Esophagus muscularis mucosa (tissue), 4 donors: Measurements from ENCODE around the gene GGACT.

Experiments used
- EP300 ChIP-seq: sonication (generic); formaldehyde crosslinking; IDR thresholded peaks from one replicate; pipeline ENCODE4 v1.6.1; 2017; ENCODE audit warnings: antibody characterized with exemption
- POLR2A ChIP-seq: fragments of 450-650 bp; IDR thresholded peaks from one replicate; pipeline ENCODE4 v1.6.1; 2017; ENCODE audit warnings: antibody characterized with exemption, moderate library complexity, mild to moderate bottlenecking, low read depth
- POLR2AphosphoS5 ChIP-seq, 2 donors: sonication (generic); formaldehyde crosslinking; IDR thresholded peaks; one replicate each; pipeline ENCODE4 v1.6.1; 2017; ENCODE audit warnings: antibody characterized with exemption in 2 of 2
- TF ChIP-seq, protein P1 (sequence below), 3 experiments: fragments of 200-600 bp in 2 of 3; fragments of 450-650 bp in 1 of 3; sonication (generic) in 2 of 3; IDR thresholded peaks; one replicate each; pipeline ENCODE4 v1.5.1; 2017 to 2019; ENCODE audit warnings: antibody characterized with exemption in 3 of 3, mild to moderate bottlenecking in 2 of 3, moderate library complexity in 1 of 3

DNA sequence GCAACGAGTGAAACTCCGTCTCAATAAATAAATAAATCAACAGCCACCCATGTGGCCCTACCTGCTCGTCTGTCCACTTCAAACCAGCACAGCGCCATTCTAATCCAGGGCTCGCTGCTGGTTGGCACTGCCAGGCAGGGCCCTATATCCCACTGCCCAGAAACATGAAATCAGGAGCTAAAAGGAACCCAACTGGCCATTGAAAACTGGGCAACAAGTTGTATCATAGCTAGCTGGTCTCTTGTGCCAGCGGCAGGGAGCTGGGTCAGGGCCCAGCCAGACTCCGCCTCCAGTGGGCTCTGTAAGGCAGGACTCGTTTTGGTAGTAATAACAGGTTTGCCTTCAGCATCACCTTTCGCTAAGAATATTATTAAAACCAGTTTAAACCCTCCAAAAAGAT, 39.3 kb downstream of the GGACT start:
- TF ChIP-seq, protein P1, sequence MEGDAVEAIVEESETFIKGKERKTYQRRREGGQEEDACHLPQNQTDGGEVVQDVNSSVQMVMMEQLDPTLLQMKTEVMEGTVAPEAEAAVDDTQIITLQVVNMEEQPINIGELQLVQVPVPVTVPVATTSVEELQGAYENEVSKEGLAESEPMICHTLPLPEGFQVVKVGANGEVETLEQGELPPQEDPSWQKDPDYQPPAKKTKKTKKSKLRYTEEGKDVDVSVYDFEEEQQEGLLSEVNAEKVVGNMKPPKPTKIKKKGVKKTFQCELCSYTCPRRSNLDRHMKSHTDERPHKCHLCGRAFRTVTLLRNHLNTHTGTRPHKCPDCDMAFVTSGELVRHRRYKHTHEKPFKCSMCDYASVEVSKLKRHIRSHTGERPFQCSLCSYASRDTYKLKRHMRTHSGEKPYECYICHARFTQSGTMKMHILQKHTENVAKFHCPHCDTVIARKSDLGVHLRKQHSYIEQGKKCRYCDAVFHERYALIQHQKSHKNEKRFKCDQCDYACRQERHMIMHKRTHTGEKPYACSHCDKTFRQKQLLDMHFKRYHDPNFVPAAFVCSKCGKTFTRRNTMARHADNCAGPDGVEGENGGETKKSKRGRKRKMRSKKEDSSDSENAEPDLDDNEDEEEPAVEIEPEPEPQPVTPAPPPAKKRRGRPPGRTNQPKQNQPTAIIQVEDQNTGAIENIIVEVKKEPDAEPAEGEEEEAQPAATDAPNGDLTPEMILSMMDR (IDR thresholded peaks at IDR 0.05), result no peak
- TF ChIP-seq POLR2AphosphoS5 (IDR thresholded peaks at IDR 0.05), result no peak
- TF ChIP-seq POLR2A, result no peak
- TF ChIP-seq EP300, result no peak
